ENCODE measurements around the gene GABBR1.

GABBR1 gene

GRCh38 chr6:29617782-29618554, 15.0 kb downstream of the GABBR1 start:
- DNase-seq: no peak

GRCh38 chr6:29611426-29611825, 21.6 kb downstream of the GABBR1 start:
- DNase-seq: no peak

GRCh38 chr6:29610540-29610939, 22.4 kb downstream of the GABBR1 start:
- no peak for DNase-seq

GRCh38 chr6:29608131-29608530, 24.9 kb downstream of the GABBR1 start:
- no peak for DNase-seq

- DNase-seq: no peak
Observed at GRCh38 chr6:29603930-29604329, 29.1 kb downstream of the GABBR1 start.

GRCh38 chr6:29603456-29603855, 29.5 kb downstream of the GABBR1 start:
- DNase-seq: no peak

- DNase-seq: no peak
Observed at GRCh38 chr6:29602564-29603361, 30.2 kb downstream of the GABBR1 start.

- no peak for DNase-seq
Observed at GRCh38 chr6:29598172-29598747, 34.7 kb downstream of the GABBR1 start.

GRCh38 chr6:29597184-29597583, 35.8 kb downstream of the GABBR1 start:
- DNase-seq: no peak

GRCh38 chr6:29596381-29596900, 36.5 kb downstream of the GABBR1 start:
- no peak for DNase-seq

GRCh38 chr6:29593199-29593855, 39.7 kb downstream of the GABBR1 start:
- no peak for DNase-seq

- no peak for DNase-seq
Observed at GRCh38 chr6:29591677-29592076, 41.3 kb downstream of the GABBR1 start.

- no peak for DNase-seq
Observed at GRCh38 chr6:29590218-29590808, 42.7 kb downstream of the GABBR1 start.

- no peak for DNase-seq
Observed at GRCh38 chr6:29589423-29590048, 43.4 kb downstream of the GABBR1 start.

- no peak for DNase-seq
Observed at GRCh38 chr6:29584821-29585220, 48.2 kb downstream of the GABBR1 start, which contains the start of gene OR2H2. TSS of gene OR2H2 (plus strand) at chr6:29585121. CDS start at chr6:29587945, 2,824 bp downstream.

- no peak for DNase-seq
Observed at GRCh38 chr6:29577544-29577943, 55.4 kb downstream of the GABBR1 start.

GRCh38 chr6:29576056-29576455, 56.9 kb downstream of the GABBR1 start:
- no peak for DNase-seq

- no peak for DNase-seq
Observed at GRCh38 chr6:29567991-29568390, 65.0 kb downstream of the GABBR1 start.

GRCh38 chr6:29567541-29567940, 65.4 kb downstream of the GABBR1 start:
- DNase-seq: no peak

- no peak for DNase-seq
Observed at GRCh38 chr6:29566856-29567255, 66.1 kb downstream of the GABBR1 start.

GRCh38 chr6:29564875-29565274, 68.1 kb downstream of the GABBR1 start:
- no peak for DNase-seq

GRCh38 chr6:29563435-29563965, 69.5 kb downstream of the GABBR1 start:
- DNase-seq: no peak

Data from NCI-H1436 treated with DMSO at 0.1 percent for 48 hours (cell line).